HS-27A (cell line): ENCODE results near the gene ZNF619.

Source experiments
- DNase-seq: peaks from one replicate; pipeline ENCODE4 v3.0.0-alpha.2; 2012; ENCODE audit warnings: low read depth, missing footprints

Gene ZNF619

DNA sequence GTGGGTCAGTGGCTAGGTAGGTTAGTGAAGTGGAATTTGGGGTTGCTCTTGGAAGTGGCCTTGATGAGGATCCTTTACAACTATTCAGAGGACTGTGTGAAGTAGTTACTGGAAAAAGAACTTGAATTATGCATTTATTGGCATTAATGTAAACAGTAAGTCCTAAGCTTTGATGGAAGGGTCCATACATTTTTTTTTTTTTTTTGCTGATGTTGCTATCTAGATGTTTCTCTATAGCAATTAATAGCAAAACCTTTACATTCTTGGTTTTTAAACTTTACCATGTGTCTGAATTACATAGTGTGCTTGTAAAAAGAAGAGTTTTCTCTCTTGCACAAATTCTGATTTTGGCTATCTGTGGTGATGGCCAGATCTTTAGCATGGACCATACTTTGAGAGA is 57.4 kb downstream of the ZNF619 start:
- DNase-seq = no peak
